T47D (cell line): ENCODE data around the gene EXOC4.

Experiments
- DNase-seq, 2 experiments: peaks; one replicate each; pipeline versions ENCODE4 v3.0.0 to v3.0.0-alpha.2; 2011 to 2012; ENCODE audit warnings: low read depth in 1 of 2, low spot score in 1 of 2
- JUND ChIP-seq: IDR thresholded peaks from 2 replicates; pipeline ENCODE4 v1.6.1; 2012; ENCODE audit warnings: low read depth
- in situ Hi-C: cut with HindIII; loops from 2 replicates; pipeline ENCODE4 v1.10.0; 2016; ENCODE audit warnings: low sequenced_read_pairs, low pct_unique_long_range_greater_than_20kb

The EXOC4 gene

DNA sequence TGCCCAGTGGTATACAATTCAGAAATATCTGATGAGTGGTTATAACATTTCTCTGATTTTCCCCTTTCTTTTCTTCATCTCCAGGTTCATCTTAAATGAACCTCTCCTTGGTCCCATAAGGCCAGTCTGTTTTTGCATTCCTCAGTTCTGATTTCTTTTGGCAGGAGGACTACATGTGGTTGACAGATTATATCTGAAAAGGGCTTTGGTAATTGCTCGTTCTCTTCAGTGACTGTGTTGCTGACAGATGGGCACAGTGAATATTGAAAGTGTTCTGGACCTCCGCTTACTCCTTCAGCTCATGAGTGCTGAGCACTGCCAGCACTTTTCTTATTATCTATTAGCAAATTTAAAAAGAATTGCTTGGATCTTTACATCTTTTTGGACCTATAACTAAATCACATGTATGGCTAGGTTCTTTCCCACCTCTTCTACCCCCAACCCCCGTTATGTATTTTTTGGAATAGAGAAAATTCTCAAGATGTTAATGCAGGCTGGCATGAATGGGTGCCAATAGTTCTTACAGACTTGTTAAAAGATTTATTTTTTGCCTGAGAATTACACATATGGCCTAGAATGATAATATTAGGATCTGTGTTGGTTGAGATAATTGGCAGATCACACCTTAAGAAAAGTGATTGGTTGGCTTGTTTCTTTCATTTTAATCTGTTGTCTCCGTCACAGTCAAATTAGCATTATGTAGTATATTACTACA, 323.0 kb downstream of the EXOC4 start:
- DNase-seq: peak in 1 of 2 experiments; percentile 18
- in situ Hi-C loops: no loop called here
- no peak for TF ChIP-seq JUND

DNA sequence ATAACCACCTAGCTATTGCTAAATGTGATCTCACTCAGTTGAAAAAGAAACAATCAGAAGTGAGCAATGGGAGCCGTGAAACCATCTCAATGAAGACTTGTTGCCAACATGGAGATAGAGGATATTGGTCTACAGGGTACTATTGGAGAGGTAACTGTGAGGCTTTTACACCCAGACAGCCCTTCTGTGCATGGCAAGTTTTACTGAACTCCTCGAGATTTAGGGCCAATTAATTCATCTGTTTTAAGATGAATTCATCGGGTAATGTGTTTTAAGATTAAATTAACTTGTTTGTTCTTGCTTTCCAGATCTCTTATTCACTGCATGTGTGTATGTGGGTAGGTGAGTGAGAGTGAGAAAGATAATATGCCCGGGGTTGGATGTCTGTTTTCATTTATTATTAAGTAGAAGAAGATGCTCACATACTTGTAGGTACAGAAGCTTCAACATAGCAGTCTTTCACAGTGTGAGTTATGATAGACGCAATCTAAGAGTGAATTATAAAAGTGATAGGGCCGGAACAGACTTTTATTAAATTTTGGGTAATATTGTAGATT, 323.8 kb downstream of the EXOC4 start:
- in situ Hi-C loops: no loop called here
- TF ChIP-seq JUND: no peak
- no peak for DNase-seq

DNA sequence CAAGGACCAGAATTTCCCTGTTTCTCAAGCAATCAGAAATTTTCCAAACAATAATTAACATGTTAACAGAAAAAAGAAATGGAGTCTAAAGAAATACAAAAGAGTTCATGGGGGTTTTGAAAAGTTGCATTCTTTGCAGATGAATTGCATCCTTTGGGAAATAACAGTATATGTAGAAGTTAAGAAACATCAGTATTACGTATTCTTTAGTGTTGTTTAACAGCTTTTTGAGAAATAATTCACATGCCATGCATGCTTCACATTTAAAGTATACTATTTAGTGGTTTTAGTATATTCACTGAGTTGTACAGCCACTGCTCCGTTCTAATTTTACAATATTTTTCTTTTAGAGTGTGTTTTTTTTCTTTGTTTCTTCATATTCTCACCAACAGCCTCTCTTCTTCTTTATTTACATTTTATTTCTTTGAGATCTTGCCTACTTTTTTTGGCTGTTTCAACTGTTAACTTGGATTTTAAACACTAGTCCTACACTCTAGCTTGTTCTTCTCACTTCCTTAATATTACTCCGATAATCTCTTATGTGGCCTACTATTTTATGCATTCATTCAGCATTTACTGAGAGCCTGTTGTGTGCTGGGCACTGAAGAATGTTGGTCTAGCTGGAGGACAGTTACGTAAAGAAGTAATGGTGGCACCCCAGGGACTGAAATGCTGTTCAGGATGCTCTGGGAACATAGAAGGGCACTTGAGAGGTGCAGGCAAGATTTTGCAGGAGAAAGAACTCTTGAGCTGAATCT, 330.1 kb downstream of the EXOC4 start:
- TF ChIP-seq JUND: no peak
- in situ Hi-C loops: no loop called here
- no peak for DNase-seq

DNA sequence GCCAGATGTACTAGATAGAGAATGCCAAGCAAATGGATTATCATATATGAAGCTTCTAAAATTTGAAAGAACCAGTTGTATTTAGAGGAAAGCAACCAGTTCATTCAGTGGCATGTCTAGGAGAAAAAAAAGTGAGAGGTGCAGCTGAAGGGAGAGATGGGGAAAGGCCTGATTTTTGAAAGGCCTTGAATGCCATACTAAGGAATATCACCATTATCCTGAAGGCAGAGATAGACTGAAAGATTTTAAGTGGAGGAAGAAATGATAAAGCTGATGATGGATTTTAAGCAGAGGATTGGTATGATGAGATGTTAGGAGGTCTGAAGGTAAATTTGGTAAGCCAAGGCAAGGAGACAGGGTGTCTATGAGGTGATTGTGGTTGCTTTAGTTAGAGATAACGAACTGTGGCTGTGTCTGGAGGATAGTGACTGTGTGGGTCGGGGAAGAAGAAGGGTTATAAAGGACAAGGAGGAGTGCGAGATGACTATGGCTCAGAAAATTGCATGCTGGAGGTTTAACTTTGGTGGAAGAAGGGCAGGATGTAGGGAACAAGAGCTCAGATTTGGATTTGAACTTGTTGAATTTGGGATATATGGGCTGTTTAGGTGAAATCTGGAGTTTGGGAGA, 330.8 kb downstream of the EXOC4 start:
- in situ Hi-C loops: no loop called here
- TF ChIP-seq JUND: no peak
- DNase-seq: no peak

DNA sequence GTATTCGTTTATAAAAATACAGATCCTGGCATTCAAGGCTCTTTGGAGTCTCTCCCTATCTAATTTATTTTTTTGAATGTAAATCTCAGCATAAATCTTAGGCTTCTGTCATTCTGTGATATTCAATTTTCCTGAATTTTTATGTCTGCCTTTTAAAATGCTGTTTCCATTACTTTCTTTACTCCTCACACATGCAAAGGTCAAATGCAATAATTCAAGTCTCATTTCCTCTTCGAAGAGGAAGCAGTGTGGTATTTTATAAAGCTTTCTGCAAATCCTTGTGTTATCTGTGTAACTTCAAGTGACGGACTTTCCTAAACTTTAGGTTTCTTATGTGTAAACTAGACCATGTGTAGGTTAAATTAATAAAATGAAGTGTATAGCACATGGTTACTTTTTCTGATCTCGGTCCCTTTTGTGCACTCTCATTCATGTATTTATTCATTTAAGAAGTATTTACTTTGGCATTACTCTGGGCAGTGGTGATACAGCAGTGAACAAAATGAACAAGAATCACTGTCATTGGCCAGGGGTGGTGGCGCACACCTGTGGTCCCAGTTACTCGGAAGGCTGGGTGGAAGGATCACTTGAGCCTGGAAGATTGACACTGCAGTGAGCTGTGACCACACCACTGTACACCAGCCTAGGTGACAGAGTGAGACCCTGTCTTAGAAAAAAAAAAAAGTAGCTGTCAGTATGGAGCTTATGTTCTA, 332.2 kb downstream of the EXOC4 start:
- TF ChIP-seq JUND: no peak
- in situ Hi-C loops: no loop called here
- DNase-seq: no peak

DNA sequence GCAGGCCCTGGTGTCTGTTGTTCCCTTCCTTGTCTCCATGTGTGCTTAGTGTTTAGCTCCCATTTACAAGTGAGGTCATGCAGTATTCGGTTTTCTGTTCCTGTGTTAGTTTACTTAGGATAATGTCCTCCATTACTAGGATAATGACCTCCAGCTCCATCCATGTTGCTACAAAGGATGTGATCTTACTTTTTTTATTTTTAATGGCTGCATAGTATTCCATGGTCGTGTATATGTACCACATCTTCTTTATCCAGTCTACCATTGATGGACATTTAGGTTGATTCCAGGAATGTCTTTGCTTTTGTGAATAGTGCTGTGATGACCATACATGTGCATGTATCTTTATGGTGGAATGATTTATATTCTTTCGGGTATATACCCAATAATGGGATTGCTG, 333.4 kb downstream of the EXOC4 start:
- DNase-seq: no peak
- in situ Hi-C loops: no loop called here
- TF ChIP-seq JUND: no peak

DNA sequence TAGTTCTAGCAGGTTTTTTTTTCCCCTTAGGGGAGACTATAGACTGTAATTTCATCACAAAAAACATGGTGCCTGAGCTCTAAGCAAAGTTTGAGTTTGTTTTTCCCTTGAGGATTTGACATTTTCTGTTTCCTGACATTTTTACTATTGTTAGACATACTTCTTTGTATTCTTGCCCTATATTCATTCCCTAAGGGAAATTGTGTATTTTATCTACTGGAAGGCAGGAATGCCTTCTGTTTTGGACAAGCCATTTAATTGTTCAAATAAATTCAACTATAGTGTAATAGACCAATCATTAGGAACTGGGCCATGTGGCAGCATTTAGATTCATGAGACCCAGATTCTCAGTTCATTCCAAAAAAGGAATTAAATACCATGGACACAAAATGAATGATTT, 335.0 kb downstream of the EXOC4 start:
- in situ Hi-C loops: no loop called here
- DNase-seq: no peak
- TF ChIP-seq JUND: no peak

DNA sequence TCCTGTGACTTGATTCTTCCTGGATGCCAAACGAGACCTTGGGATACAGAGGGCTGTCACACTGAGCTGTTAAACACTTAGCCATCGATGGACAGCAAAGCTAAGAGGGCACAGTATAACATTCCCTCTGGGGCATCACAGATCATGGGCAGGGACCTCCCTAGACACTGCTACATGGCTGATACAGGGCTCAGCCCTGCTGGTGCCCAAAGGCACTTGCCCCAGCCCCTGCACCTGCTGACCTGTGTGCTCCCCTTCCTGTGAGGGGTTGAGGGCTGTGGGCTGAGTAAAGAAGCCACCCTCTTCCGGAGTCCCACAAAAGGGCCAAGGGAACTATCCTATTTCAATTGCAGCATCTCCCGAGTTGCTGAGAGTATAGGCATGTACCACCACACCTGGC, 337.9 kb downstream of the EXOC4 start:
- no peak for TF ChIP-seq JUND
- no peak for DNase-seq
- in situ Hi-C loops: no loop called here

DNA sequence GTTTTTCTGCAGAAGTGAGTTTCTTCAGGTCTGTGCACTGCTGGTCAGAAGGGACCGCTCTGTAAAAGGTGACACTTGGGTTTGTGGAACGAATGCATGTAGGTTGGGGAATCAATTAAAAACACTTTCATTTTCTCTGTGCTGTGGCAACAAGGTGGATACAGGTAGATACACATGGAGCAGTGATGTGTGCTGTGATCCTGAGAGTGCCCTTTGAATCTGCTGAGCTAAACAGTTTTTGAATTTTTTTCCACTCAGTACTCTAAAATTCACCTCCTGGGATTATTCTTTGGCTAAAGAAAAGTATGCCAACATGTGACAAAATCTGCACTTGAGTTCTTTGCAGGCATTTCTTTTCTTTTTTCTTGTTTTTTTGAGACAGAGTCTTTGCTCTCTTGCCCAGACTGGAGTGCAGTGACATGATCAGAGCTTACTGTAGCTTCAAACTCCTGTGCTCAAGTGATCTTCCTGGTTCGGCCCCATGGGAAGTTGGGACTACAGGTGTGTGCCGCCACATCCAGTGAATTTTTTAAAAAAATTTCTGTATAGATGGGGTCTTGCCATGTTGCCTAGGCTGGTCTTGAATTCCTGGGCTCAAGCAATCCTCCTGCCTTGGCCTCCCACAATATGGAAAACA, 338.9 kb downstream of the EXOC4 start:
- no peak for DNase-seq
- in situ Hi-C loops: no loop called here
- no peak for TF ChIP-seq JUND

DNA sequence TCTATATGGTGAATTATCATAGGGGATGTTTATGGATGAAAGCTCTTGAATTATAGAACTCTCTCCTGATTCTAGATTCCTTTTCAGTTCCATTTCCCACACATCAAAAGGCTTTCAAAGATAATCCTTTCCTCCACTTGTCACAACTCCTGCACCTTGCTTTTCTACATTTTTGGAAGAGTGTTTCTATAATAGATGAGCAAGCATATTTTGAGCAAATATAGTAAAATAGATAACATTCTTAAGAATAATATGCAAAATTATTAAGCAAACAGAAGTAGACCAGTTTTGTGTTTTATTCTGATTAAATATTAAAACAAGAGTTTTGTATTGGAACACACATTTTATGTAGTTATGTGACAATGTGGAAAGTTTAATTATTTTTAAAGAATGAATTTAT, 340.7 kb downstream of the EXOC4 start:
- TF ChIP-seq JUND: no peak
- in situ Hi-C loops: no loop called here
- DNase-seq: no peak

DNA sequence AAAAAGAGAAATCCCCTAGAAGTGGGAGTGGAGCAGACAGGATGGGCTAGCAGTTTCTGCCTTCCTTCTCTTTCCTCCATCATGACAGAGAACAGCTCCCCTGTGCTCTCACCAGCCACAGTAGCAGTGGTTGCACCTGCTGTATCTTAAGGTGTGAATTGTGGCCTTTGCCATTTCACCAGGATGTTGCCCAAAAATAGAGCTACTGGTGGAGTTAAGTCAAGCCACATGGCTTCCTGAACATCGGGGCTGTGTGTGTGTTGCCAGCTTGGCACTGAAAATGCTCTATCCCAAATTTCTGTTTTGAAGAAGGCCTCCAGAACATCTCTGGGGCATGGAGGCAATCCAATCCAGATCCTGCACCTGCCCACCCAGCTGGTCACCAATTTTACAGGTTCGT, 348.7 kb downstream of the EXOC4 start:
- DNase-seq: no peak
- in situ Hi-C loops: no loop called here
- TF ChIP-seq JUND: no peak

DNA sequence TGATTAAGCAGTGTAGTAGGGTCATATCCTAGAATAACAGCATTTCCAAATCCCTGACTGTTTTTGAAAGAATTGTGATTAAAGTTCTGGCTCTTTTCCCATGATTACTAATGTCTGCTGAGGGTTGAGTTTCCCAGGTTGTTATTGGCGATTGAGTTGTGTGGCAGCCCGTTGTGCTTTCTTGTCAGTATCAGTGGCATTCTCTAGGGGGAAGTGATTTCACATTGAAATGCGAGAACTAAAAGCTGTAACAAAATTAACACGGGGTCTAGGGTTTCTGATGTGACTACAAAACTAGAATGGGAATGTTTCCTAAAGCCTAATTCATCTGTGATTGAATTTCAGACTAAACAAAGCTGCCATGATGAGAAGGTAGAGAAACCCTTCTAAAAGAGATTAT, 349.4 kb downstream of the EXOC4 start:
- DNase-seq: no peak
- in situ Hi-C loops: no loop called here
- no peak for TF ChIP-seq JUND
